ENCODE data around the gene PPFIA3. TPM values are rescaled to one million over a fixed set of nuclear protein-coding genes. Genes with fewer than 3 reads are reported as not detected.

Gene PPFIA3
- 2.6 and 2.7 TPM in 2 replicates for total RNA-seq

DNA sequence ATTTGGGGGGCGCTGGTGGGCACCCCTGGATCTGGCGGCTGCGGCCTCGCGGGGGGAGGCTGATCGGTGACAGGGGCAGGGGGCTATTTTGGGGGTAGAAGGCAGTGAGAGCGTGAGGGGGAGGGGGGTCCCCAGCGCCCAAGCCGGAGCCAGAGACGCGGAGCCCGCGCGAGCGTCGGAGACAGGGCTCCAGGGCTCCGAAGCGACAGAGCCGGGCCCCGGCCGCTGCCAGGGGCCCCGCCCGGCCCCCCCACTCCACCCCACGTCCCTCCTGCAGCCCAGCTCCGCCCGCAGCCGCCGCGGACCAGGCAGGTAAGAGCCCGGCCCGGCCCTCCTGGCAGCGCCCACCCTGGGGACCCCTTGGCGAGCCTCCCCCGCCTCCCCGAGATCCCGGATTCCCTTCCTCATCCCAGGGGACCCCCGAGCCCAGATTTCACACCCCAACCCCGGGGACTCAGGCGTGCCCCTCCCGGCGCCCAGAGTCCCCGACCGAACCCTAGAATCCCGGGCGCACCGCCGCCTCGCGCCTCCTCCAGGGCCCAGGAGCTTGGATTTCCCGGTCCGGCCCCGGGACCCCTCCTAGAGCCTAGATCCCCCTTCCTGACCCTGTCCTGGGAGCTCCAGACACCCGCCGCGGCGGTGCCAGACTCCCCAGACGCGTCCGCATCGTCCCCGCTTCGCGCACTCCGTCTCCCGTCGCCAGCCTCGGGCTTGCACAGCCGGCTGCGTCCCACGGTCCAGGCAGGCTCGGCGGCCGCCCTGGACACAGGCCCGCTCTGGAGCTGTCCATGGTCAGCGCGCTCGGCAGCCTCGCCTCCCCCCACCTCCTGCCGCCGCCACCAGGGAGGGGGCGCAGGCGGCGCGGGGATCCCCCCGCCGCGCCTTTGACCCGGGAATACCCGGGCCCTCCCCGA lies at the start of gene PPFIA3:
Gene PPFIA3 (plus strand): TSS at position 134 of the 914 bp plus-strand sequence. CDS start 8,330 bp downstream, outside the sequence.

DNA sequence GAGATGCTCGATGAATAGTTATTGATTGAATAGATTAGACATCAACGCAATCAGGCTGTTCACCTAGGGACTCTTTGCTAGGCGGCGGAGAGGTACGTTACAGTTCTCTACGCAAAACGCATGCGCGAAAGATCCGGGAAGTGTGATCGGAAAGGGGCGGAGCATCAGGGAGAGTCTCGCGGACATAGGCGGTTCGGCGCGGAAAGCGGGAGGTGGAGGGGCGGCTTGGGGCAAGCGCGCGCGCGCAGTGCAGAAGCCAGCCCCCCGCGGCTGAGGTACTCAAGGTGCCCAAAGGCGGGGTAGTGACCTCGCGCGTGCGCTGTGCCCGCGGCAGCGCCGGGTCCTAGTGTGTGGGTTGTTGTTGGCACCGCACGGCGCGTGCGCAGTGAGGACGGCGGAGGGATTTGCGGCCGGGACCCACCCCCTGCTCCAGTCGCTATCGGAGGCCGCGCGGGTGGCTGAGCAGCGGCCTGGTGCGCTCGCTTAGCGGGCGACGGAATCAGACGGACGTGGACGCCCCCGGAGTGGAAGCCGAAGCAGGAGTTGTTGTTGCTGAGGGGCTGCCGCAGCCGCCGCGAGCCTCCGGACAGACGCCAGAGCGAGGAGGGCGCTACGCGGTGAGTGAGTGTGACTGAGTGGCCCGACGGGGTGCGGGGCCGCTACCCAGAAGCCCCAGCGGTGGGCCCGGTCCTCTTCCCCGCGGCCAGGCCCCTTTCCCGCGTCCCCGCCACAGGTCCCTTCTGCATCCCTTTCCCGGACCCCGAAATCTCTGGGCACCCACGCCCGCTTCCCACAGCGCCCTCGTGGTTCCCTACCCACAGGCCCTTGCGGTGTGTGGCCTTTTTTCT lies 34.1 kb upstream of the PPFIA3 start, which contains the start of gene SNRNP70:
Gene SNRNP70 (plus strand): TSS at position 432 of the 848 bp plus-strand sequence. CDS start 964 bp downstream, outside the sequence.

DNA sequence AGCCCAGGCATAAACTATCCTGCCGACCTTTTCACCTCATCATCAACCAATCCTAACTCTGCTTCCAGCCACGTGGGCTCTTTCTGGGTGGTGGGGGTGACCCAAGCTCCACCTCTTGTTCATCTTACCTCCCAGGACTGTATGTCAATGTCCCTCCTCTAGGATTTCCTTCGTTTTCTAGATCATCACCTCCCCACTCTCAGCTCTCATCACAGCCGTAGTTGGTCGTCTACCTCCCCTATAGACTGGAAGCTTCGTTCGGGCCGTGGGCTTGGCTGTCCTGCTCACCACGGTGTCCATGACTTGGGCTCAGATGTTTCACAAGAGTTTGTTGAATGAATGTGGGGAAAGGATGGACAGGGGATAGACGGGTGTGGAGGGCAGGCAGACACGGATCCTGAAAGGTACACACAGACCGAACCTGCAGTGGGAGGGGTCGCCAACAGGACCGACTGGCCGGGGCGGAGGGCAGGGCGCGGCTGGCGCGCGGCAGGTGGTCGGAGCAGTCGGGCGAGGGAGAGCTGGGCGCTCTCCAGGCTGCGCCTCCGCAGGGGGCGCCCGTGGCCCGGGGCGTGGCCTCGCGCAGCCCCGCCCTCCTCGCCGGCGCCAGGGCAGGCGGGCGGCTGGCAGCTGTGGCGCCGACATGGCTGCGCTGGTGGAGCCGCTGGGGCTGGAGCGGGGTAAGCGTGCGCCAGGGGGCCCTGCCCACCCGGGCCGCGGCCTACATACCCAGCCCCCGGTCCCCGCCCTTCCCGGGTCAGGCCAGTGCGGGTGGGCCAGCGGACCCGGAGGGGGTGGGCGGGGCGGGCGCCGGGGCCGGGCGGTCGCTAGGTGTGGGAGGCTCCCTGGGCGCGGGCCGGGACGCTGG lies 5.3 kb upstream of the PPFIA3 start, which contains the start of gene LIN7B:
Gene LIN7B (plus strand): TSS at position 609 of the 868 bp plus-strand sequence. CDS start 35 bp downstream, at position 644.

DNA sequence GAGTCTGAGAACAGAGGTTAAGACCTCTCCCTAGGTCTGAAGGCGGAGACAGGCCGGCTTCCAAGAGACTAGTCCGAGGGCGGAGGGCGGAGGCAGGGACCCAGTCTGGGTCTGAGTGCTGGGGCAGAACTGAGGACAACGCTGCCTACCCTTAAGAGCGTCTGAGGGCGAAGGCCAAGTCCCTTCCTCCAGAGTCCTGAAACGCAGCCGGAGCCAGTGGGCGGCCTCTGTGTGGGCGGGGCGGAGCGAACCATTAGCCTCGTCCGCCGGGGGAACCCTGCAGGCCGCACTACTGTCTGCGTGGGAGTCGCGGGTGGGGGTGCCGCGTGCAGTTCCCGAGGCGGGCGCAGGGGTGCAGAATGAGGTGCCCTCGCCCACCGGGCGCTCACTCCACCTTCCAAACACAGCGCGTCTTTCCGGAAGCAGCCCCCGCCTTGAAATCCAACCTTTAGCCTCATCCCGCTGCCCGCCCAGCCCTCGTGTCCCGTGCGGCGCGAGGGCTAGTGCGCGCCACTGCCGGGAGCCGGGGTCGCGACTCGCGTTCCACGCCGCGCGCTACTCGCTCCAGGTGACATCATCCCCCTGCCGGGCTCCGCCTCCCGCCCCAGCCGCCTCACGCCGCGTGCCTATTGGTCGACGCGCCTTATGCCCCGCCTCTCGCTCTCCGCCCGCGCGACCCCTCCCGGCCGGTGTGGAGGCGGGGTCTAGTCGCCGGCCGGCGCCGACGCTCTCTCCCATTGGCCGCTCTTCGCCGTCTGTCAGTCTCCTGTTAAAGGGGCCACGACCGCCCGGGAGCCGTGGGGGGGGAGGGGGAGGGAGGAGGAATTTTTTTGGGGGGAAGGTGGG lies 556 bp upstream of the PPFIA3 start, which contains the start of gene C19orf73:
Gene C19orf73 (minus strand): TSS at position 579 of the 846 bp plus-strand sequence. CDS start 121 bp downstream, at position 458.

DNA sequence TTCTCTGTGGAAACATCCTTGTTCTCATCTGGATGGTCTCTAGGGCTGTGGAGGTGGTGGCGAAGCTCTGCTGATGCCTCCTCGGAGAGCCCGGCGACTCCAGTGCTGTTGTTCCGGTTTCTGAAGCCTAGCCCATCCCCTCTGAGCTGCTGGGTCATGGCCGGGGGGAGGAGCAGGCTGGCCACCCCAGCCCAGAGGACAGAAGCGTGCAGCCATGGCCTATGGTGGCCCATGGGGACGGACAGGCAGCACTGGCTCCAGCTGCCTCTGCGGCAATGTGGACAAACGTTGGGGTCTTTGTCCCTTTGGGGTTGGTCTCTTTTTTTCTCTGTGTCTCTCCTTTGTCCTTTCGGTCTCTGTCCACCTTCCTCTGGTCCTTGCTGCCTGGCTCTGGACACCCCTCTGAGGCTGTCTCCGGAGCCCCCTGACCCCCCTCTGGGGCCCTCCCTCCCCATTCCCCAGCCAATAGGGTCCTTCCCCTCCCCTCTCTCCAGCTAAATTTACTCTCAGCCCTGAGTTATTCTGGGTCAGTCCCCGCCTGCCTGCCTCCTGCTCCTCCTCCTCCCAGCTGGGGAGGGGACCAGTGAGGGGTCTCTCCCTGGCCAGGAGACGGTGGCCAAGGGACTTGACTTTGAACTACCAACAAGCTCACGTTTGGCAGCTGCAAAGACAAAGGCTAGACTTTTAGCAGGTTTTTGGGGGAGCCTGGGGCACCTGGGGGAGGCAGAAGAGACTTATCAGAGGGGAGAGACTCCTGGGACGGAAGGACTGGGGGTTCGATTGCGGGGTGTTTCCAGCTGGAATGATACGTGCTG lies 35.9 kb downstream of the PPFIA3 start, which contains the start of gene HRC:
Gene HRC (minus strand): TSS at position 392 of the 815 bp plus-strand sequence. CDS start 159 bp downstream, at position 233.

DNA sequence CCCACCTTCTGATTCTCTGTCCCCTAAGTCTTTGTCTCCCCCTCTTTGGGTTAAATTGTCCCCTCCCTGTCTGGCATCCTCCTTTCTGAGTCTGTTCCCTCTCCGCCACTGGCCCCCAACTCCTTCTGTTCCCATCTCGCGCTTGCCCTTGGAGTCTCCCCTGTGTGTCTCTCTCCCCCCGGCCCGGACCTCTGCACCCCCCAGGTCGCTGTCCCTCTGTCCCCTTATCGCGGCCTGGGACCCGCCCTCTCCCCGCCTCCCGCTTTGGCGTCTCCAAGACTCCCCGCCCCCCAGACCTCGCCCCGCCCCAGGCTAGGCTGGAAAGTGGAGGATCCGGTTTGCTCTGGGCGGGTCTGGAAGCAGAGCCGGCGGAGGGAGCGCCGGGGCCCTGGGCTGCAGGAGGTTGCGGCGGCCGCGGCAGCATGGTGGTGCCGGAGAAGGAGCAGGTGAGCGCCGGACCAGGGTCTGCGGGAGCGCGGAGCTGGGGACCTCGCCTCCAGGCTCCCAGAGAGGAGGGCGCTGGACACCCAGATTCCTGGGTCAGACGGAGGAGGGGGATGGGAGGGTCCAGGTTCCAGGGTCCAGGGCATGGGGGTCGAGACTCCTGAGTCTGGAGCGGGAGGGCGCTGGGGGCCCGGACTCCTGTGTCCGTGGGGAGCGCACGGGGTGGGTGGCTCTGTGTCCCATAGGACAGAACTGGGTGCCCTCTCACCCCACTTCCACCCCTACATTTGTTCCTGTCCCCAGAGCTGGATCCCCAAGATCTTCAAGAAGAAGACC lies 38.3 kb downstream of the PPFIA3 start, which contains the start of gene TRPM4:
Gene TRPM4 (plus strand): TSS at position 348 of the 780 bp plus-strand sequence. CDS start 75 bp downstream, at position 423.

Other genes starting within 250 kb of the PPFIA3 start
- 53.2 and 70.7 TPM in 2 replicates for gene PPP1R15A, start 247.1 kb upstream of the PPFIA3 start, total RNA-seq
- 0.23 TPM in 1 of 2 replicates, not detected in the other for gene TULP2, start 220.8 kb upstream of the PPFIA3 start, total RNA-seq
- gene NUCB1, start 219.2 kb upstream of the PPFIA3 start, total RNA-seq = 522 and 547 TPM in 2 replicates
- gene DHDH, start 185.8 kb upstream of the PPFIA3 start, total RNA-seq = 0.17 TPM in 1 of 2 replicates, not detected in the other
- 79.2 and 117 TPM in 2 replicates for gene BAX, start 164.7 kb upstream of the PPFIA3 start, total RNA-seq
- gene FTL, start 154.2 kb upstream of the PPFIA3 start, total RNA-seq = 4,527 and 7,180 TPM in 2 replicates
- 108 and 117 TPM in 2 replicates for gene GYS1, start 126.2 kb upstream of the PPFIA3 start, total RNA-seq
- 156 and 174 TPM in 2 replicates for gene RUVBL2, start 125.7 kb upstream of the PPFIA3 start, total RNA-seq
- not detected in 2 replicates for gene LHB, start 102.5 kb upstream of the PPFIA3 start, total RNA-seq
- not detected in 2 replicates for gene CGB3, start 95.2 kb upstream of the PPFIA3 start, total RNA-seq
- not detected in 2 replicates for gene CGB2, start 87.7 kb upstream of the PPFIA3 start, total RNA-seq
- gene CGB1, start 82.6 kb upstream of the PPFIA3 start, total RNA-seq = not detected in 2 replicates
- not detected in 2 replicates for gene CGB5, start 75.7 kb upstream of the PPFIA3 start, total RNA-seq
- gene CGB8, start 70.4 kb upstream of the PPFIA3 start, total RNA-seq = not detected in 2 replicates
- gene CGB7, start 61.8 kb upstream of the PPFIA3 start, total RNA-seq = under 0.01 and 0.17 TPM in 2 replicates
- gene NTF4, start 54.7 kb upstream of the PPFIA3 start, total RNA-seq = not detected in 2 replicates
- gene KCNA7, start 46.8 kb upstream of the PPFIA3 start, total RNA-seq = not detected in 2 replicates
- gene SNRNP70, start 34.1 kb upstream of the PPFIA3 start, total RNA-seq = 159 and 170 TPM in 2 replicates
- gene LIN7B, start 5.2 kb upstream of the PPFIA3 start, total RNA-seq = 7.5 and 12.6 TPM in 2 replicates
- gene C19orf73, start 401 bp upstream of the PPFIA3 start, total RNA-seq = 0.26 and 0.36 TPM in 2 replicates
- gene HRC, start 35.9 kb downstream of the PPFIA3 start, total RNA-seq = 0.53 and 0.65 TPM in 2 replicates
- gene TRPM4, start 38.2 kb downstream of the PPFIA3 start, total RNA-seq = 27.5 and 30.3 TPM in 2 replicates
- gene SLC6A16, start 205.6 kb downstream of the PPFIA3 start, total RNA-seq = 0.13 and 0.33 TPM in 2 replicates
- not detected in 2 replicates for gene CD37, start 215.9 kb downstream of the PPFIA3 start, total RNA-seq
- 13.2 and 16.0 TPM in 2 replicates for gene TEAD2, start 242.9 kb downstream of the PPFIA3 start, total RNA-seq
- gene DKKL1, start 244.3 kb downstream of the PPFIA3 start, total RNA-seq = not detected in 2 replicates

Measured in smooth muscle cell of the pulmonary artery (primary cell).